ENCODE measurements around the gene FRMD3. TPM values are rescaled to one million over a fixed set of nuclear protein-coding genes. Genes with fewer than 3 reads are reported as not detected.
A peak's percentile ranks its signal among the peaks of the same experiment; 100 is the strongest.

The FRMD3 gene
- polyA plus RNA-seq (ENCODE audit: insufficient read length), result 15.4 TPM

GRCh38 chr9:83538172-83538889 is at the start of gene FRMD3:
Gene FRMD3, minus strand, starts transcription at chr9:83538401. Its CDS starts 170 bp downstream, at chr9:83538231.
- DNase-seq, result peak; percentile 78

- no peak for DNase-seq
Measured at GRCh38 chr9:83584995-83585394, 46.8 kb upstream of the FRMD3 start.

GRCh38 chr9:83583151-83584014 is 45.2 kb upstream of the FRMD3 start:
- peak; percentile 48 for DNase-seq

DNA sequence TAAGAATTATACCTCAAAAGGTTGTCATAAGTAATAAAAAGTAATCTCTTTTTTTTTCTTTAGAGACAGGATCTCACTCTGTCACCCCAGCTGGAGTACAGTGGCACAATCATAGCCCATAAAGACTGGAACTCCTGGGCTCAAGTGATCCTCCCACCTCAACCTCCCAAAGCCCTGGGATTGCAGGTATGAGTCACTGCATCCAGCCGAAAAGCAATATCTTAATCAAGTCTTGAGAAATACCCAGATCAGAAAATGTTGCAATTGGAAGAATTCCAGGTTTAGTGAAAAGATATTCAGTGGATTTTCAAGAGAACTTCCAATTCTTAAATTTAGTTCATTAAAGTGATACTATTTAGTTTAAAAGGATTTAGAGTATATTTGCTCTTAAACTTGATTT is 43.8 kb upstream of the FRMD3 start:
- DNase-seq, result no peak

GRCh38 chr9:83574482-83574881 is 36.3 kb upstream of the FRMD3 start:
- DNase-seq, result no peak

- peak; percentile 12 for DNase-seq
Measured at GRCh38 chr9:83572524-83572923, 34.3 kb upstream of the FRMD3 start.

DNA sequence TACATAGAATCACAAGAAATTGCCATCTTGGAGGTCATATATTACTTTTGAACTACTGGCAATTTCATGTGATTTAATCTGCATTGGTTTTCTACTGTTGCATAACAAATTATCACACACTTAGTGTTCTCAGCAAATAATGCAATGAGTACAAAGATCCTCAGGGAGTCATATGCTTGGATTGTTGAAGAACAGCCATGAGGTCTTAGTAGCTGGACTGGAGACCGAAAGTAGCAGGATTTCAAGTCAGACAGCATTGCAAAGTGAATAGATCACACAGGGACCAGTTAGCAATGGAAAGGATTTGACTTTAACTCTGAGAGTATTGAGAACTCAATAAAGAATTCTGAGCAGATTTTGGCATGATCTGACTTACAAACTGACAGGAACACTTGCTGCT is 32.2 kb upstream of the FRMD3 start:
- no peak for DNase-seq

DNA sequence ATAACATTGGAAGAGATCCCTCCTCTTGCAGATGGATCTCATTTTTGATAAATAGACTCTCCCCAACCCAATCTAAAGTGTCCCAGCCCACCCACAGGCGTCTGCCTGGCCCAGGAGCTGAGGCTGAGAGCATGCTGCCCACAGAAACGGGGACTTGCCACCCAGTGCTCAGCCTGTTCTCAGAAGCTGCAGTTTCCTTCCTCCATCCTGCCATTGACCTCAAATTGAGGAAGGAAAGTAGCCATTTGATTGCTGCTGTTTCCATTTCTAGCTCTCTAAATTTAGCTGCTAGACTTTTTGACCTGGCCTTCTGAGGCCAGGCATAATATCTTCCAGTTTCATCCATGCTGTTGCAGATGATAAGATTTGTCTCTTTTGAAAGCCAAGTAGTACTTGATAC is 31.1 kb upstream of the FRMD3 start:
- no peak for DNase-seq

DNA sequence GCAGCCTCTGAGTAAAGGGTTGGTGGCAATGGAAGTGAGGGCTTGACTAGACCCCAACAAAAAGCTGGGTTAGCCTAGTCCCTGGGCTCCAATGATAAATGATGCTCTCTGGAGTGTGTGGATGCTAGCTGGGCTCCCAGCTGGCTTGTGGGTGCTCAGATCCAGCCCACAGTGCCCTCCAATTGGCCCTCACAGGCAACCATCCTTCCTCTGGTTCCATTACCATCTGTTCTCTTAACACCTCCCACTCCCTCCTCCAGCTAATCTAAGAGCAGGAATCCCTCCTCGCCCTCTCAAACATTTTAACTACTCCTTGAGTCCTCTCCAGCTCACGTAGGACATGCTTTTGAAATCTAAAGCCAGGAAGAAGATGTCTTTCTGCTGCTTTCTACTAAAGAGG is 25.2 kb upstream of the FRMD3 start:
- DNase-seq, result no peak

DNA sequence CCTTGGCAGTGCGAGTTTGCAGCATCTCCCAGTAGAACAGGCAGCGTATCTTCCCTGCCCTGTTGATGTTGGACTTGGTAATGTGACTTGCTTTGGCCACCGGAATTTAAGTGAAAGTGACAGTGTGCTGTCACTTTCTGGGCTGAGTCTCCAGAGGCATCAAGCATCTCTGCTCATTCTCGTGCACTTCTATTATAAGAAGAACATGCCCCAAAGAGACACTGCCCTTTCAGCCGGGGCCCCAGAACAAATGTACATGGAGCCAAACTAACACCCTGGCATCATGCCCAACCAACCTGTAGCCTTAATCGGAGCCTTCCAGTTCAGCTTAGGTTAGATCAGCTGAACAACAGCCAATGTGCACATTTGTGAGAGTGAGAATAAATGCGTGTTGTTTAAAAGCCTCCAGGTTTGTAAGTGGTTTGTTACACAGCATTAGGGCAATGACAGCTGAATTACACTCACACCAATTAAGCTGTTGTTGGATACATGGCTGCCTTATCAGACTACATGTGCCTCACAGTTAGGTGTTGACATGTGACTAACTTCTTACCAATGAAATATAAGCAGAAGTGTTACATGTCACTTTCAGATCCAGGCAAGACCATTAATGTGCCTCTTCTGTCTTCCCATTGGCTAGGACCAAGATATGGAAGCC is 22.1 kb upstream of the FRMD3 start:
- DNase-seq, result no peak

GRCh38 chr9:83557771-83558170 is 19.6 kb upstream of the FRMD3 start:
- no peak for DNase-seq

- no peak for DNase-seq
Measured at GRCh38 chr9:83557317-83557716, 19.1 kb upstream of the FRMD3 start.

DNA sequence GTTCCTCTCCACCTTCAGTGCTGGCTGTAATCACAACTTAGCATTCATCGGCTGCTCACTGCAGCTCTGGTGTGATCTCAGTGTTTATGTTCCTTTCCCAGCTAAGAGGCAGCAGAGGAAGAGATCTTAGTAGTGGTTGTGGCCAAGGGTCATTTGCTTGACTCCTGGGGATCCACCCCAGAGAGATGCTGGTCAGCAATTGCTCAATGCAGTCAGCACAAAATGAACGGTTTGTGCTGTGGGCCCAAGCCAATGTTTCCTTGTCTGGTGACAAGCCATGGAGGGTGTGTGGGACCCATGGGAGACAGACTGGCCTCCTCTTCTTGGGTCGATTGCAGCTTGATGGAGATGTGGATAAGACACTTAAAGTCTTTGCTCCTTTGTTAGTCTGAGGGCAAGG is 16.1 kb upstream of the FRMD3 start:
- DNase-seq, result no peak

GRCh38 chr9:83544002-83544698 is 5.9 kb upstream of the FRMD3 start:
- DNase-seq, result no peak

GRCh38 chr9:83538890-83539238 is 663 bp upstream of the FRMD3 start:
- DNase-seq, result no peak

DNA sequence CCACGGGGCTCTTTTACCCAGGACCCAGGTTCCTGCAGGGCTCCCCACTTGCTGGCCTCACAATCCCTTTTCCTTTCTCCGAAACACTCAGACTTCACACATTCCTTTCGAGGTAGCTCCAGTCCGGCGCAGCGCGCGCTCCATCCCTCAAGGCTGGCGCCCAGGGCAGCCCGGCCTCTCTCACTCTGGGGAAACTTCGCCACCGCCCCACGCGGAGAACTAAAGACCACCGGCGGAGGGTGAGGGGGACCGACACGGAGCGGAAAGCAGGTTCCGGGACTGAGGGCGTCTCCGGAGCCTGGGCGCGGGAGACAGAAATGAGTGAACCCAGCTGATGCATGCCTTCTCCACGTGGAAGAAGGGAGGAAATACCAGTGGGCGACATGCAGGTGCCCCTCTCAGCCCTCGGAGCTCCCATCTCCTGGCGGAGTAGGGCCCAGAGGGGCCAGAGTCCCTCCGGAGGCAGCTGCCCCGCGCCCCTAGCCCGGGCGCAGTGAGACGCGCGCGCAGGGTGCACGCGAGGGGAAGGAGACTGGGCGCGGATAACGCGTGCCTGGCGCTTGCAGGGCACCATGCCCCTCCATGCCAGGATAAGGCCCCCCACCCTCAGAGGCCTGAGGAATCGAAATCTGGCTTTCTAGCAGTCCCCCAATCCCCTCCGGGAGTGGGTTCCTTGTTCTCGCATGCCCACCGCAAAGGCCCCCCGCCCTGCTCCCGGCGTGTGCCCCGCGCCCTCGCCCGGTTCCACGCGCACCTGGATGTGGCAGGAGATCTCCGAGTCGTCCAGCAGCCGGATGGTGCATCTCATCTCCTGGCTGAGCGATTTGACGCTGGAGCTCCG is 650 bp downstream of the FRMD3 start:
- DNase-seq, result no peak

DNA sequence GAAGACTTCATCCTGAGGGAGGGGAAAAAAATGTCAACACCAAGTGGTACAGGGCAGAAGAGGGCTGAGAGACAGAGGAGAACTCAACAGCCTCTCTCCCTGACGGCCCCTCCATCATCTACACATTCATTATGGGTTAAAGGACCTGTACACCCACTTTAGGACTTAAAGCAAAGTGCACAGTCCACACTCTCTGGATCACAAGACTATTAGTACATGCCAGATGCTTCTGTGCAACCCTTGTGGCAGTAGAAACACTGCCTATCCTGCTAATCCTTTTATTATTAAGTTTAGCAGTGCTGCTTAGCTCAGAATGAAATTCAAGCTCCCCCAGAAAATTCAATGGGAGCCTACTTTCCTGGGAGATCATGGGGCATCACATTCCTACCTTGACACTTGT is 1.9 kb downstream of the FRMD3 start:
- DNase-seq, result no peak

DNA sequence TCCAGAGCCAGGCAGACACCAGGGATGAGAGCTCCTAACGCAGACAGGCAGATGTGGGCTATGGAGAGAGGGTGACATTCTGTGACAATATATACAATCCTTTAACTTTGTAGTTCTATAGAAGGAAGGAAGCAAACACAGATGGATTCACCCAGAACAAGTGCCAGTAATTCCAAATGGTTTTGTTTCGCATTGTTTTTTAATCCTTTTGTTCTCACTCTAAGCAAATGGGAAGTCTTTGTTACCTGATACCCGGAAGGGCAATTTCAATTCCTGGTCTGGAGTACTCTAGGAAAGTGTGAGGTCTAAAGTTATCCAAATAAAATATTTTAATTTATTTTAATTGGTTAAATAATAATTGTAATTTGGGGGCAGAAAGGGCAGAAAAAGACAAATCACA is 2.5 kb downstream of the FRMD3 start:
- DNase-seq, result no peak

- DNase-seq, result no peak
Measured at GRCh38 chr9:83533296-83533695, 4.9 kb downstream of the FRMD3 start.

- DNase-seq, result no peak
Measured at GRCh38 chr9:83526901-83527300, 11.3 kb downstream of the FRMD3 start.

DNA sequence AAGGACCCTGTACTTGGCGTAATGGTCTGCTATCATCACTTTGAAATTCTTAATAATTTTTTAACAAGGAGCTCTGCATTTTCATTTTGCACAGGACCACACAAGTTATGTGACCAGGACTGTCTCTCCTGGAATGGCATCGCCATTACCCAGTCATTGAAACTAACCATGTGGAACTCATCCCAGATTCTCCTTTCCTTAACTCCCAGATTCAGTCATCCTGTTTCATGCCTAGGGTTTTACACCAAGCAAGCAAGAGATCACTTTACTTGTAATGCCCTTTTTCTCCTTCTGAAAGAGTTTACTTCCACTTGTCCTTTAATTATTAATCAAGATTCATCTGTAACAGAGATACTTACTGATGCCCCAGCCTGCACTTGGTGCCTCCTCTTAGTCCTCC is 12.0 kb downstream of the FRMD3 start:
- no peak for DNase-seq

DNA sequence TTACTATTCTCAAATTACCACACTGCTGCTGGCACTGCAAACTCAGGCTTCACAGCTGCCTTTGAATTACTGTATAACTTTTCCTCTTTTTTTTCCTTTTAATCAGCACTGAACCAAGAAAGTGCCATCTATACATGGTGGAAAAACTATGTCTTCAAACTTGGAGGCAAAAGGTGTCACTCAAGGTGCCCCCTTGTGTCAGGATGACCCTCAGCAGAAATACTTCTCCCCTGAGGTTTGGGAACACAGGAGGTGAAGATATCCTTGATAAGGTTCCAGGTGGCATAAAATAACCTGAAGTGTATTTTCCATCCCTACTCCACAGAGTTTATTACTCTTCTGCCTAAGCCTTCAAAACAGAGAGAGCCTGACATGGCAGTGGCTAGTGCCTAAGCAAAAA is 14.5 kb downstream of the FRMD3 start:
- no peak for DNase-seq
